NT2/D1 (cell line): ENCODE measurements around the gene DYNLT4.

Source experiments
- YY1 ChIP-seq: IDR thresholded peaks from 2 replicates; pipeline ENCODE4 v1.6.1; 2011; ENCODE audit not compliant: insufficient read length, insufficient read depth
- ZNF274 ChIP-seq: IDR thresholded peaks from 2 replicates; pipeline ENCODE4 v1.6.1; 2011; ENCODE audit warnings: mild to moderate bottlenecking, low read depth, low read length

GRCh38 chr1:44803312-44804095 lies 3.6 kb downstream of the DYNLT4 start:
- TF ChIP-seq ZNF274 (no peak), YY1 (no peak)
